HEK293T (cell line): ENCODE data around the gene HCN1.

ENCODE experiments used
- CTCF ChIA-PET: fragments of 350-600 bp; formaldehyde crosslinking; extraction: SDS; loops from one replicate; lab custom pipeline; 2021; ENCODE audit warnings: antibody characterized with exemption, inconsistent platforms; lab: Yijun Ruan, JAX
- POLR2A ChIA-PET: fragments of 350-600 bp; formaldehyde crosslinking; extraction: SDS; loops from one replicate; lab custom pipeline; 2020; ENCODE audit warnings: antibody characterized with exemption, inconsistent platforms; lab: Yijun Ruan, JAX
- DNase-seq: peaks from one replicate; pipeline ENCODE4 v3.0.0; 2012; ENCODE audit warnings: mixed read lengths; ENCODE audit errors: extremely low spot score
- ARNT ChIP-seq: fragments of 450-650 bp; IDR thresholded peaks from 2 replicates; pipeline ENCODE4 v1.6.1; 2017; ENCODE audit warnings: mild to moderate bottlenecking
- BHLHE40 ChIP-seq: fragments of 450-650 bp; IDR thresholded peaks from 2 replicates; pipeline ENCODE4 v1.6.1; 2016; ENCODE audit warnings: mild to moderate bottlenecking, moderate library complexity, borderline replicate concordance
- CTBP1 ChIP-seq: fragments of 450-650 bp; IDR thresholded peaks from 2 replicates; pipeline ENCODE4 v1.6.1; 2016; ENCODE audit warnings: borderline replicate concordance
- ELF4 ChIP-seq: fragments of 450-650 bp; IDR thresholded peaks from 2 replicates; pipeline ENCODE4 v1.6.1; 2017; ENCODE audit warnings: antibody characterized with exemption
- FOXA1 ChIP-seq: fragments of 450-650 bp; IDR thresholded peaks from 2 replicates; pipeline ENCODE4 v1.6.1; 2016; ENCODE audit warnings: mild to moderate bottlenecking
- FOXK2 ChIP-seq: fragments of 450-650 bp; IDR thresholded peaks from 2 replicates; pipeline ENCODE4 v1.6.1; 2016; ENCODE audit warnings: mild to moderate bottlenecking
- FOXM1 ChIP-seq: fragments of 450-650 bp; IDR thresholded peaks from 2 replicates; pipeline ENCODE4 v1.6.1; 2017; ENCODE audit warnings: mild to moderate bottlenecking, borderline replicate concordance
- HDGF ChIP-seq: fragments of 450-650 bp; IDR thresholded peaks from 2 replicates; pipeline ENCODE4 v1.6.1; 2017; ENCODE audit warnings: antibody characterized with exemption, borderline replicate concordance
- L3MBTL2 ChIP-seq: fragments of 450-650 bp; conservative IDR thresholded peaks from 2 replicates; pipeline ENCODE4 v1.6.1; 2016; ENCODE audit warnings: mild to moderate bottlenecking
- LEF1 ChIP-seq: fragments of 450-650 bp; IDR thresholded peaks from 2 replicates; pipeline ENCODE4 v1.6.1; 2017; ENCODE audit warnings: mild to moderate bottlenecking, borderline replicate concordance
- NFRKB ChIP-seq: fragments of 450-650 bp; IDR thresholded peaks from 2 replicates; pipeline ENCODE4 v1.6.1; 2016; ENCODE audit warnings: mild to moderate bottlenecking, moderate library complexity
- SP1 ChIP-seq: fragments of 450-650 bp; IDR thresholded peaks from 2 replicates; pipeline ENCODE4 v1.6.1; 2017
- SUZ12 ChIP-seq: fragments of 450-650 bp; IDR thresholded peaks from 2 replicates; pipeline ENCODE4 v1.6.1; 2016; ENCODE audit warnings: mild to moderate bottlenecking
- TARDBP ChIP-seq: fragments of 450-650 bp; IDR thresholded peaks from 2 replicates; pipeline ENCODE4 v1.6.1; 2016
- ZNF384 ChIP-seq: fragments of 450-650 bp; IDR thresholded peaks from 2 replicates; pipeline ENCODE4 v1.6.1; 2016
- TF ChIP-seq, protein P1 (sequence below): fragments of 450-650 bp; IDR thresholded peaks from 2 replicates; pipeline ENCODE4 v1.6.1; 2016

Gene HCN1

DNA sequence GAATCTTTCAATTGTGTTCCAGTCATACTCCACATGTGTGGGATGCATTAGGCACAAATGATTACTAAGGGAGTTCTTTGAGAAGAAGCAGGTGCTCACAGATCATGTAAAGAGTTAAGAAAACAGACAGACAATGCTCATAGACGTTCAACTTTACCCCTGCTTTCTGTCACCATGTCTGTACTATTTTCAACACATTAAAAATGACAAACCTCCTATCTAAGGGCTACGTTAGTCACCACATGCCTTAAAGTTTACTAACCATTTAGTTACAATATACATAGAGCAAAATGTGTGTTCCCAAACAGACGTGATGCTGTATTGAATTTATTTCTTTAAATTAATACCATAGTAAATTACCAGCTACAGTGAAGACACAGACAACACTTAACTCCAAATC lies 435.9 kb downstream of the HCN1 start:
- CTCF ChIA-PET, result no interaction called here
- POLR2A ChIA-PET, result no interaction called here
- no peak for TF ChIP-seq SUZ12
- TF ChIP-seq FOXM1, result no peak
- TF ChIP-seq FOXA1, result no peak
- TF ChIP-seq SP1, result no peak
- TF ChIP-seq TARDBP, result no peak
- no peak for TF ChIP-seq ARNT
- DNase-seq, result no peak

DNA sequence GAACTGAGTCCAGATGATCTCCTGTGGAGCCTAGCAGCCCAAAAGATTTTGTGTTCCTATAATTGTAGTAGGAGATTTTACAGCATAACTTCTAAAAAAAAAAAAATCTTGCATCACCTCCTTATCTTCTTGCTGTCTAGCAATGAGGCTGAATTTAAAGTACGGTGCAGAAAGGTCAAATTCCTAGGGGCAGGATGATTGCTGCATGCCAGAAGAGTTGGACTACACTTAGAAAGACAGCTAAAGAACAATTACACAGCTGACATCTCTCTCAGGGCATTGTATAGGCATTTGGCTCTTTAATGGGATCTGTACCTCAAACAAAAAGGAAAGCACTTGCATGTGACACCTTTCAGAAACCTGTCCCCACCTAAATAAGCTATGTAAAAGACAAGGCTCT lies 443.2 kb downstream of the HCN1 start:
- no peak for TF ChIP-seq SP1
- TF ChIP-seq TARDBP, result no peak
- TF ChIP-seq FOXM1, result no peak
- no peak for TF ChIP-seq CTBP1
- no peak for TF ChIP-seq FOXK2
- no peak for TF ChIP-seq LEF1
- TF ChIP-seq FOXA1, result no peak
- TF ChIP-seq L3MBTL2, result no peak
- TF ChIP-seq, protein P1, sequence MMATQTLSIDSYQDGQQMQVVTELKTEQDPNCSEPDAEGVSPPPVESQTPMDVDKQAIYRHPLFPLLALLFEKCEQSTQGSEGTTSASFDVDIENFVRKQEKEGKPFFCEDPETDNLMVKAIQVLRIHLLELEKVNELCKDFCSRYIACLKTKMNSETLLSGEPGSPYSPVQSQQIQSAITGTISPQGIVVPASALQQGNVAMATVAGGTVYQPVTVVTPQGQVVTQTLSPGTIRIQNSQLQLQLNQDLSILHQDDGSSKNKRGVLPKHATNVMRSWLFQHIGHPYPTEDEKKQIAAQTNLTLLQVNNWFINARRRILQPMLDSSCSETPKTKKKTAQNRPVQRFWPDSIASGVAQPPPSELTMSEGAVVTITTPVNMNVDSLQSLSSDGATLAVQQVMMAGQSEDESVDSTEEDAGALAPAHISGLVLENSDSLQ, result no peak
- TF ChIP-seq BHLHE40, result no peak
- TF ChIP-seq HDGF, result no peak
- no peak for TF ChIP-seq ZNF384
- no peak for TF ChIP-seq NFRKB
- no peak for TF ChIP-seq ELF4
- TF ChIP-seq SUZ12, result no peak
- no peak for TF ChIP-seq ARNT
- POLR2A ChIA-PET, result no interaction called here
- CTCF ChIA-PET, result no interaction called here
- no peak for DNase-seq

DNA sequence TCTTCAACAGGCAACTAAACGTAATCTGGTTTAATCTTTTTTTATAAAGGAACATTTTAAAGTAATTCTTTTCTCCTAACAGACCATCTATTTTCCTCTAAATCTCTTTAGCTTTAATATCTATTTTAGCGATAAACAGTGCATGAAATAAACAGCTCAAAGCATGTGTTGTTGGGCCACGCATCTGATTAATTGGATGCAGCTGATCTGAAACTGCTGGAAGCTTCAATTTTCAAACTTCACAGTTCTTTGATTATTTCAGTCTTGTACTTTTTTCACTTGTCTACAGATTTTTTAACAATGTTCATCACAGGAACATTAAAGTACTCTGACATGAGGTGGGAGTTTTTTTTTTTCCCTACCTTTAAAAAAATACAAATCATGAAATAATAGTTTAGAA lies 443.6 kb downstream of the HCN1 start:
- DNase-seq, result no peak
- CTCF ChIA-PET, result no interaction called here
- POLR2A ChIA-PET, result no interaction called here
- no peak for TF ChIP-seq L3MBTL2
- TF ChIP-seq FOXK2, result no peak
- TF ChIP-seq ZNF384, result no peak
- no peak for TF ChIP-seq NFRKB
- no peak for TF ChIP-seq ELF4
- TF ChIP-seq SUZ12, result no peak
- TF ChIP-seq HDGF, result no peak
- no peak for TF ChIP-seq FOXA1
- no peak for TF ChIP-seq SP1
- no peak for TF ChIP-seq BHLHE40
- no peak for TF ChIP-seq FOXM1
- no peak for TF ChIP-seq LEF1
- TF ChIP-seq CTBP1, result no peak

DNA sequence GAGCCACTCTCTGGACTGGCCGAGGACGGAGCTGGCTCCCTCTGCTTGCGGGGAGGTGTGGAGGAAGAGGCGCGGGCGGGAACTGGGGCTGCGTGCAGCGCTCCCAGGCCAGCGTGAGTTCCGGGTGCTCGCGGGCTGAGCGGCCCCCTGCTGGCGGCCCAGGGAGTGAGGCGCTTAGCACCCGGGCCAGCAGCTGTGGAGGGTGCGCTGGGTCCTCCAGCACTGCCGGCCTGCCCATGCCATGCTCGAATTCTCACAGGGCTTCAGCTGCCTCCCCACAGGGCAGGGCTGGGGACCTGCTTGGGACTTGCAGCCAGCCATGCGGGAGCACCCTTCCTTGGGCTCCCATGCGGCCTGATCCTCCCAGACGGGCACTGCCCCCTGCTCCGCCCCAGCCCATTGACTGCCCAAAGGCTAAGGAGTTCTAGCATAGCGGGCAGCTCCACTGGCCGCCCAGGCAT lies 470.6 kb downstream of the HCN1 start:
- TF ChIP-seq ZNF384 (no peak), LEF1 (no peak), L3MBTL2 (no peak), TARDBP (no peak), NFRKB (no peak), SP1 (no peak), FOXK2 (no peak), ELF4 (no peak), SUZ12 (no peak), ARNT (no peak), HDGF (no peak), BHLHE40 (no peak), CTBP1 (no peak), FOXM1 (no peak), FOXA1 (no peak)
- TF ChIP-seq, protein P1, result no peak
- CTCF ChIA-PET, result interaction anchor here (0.5 kb wide), 1 partner anchor 295 kb away, joined by 3 read pairs; no protein-coding TSS in a partner anchor
- POLR2A ChIA-PET, result no interaction called here
- no peak for DNase-seq

DNA sequence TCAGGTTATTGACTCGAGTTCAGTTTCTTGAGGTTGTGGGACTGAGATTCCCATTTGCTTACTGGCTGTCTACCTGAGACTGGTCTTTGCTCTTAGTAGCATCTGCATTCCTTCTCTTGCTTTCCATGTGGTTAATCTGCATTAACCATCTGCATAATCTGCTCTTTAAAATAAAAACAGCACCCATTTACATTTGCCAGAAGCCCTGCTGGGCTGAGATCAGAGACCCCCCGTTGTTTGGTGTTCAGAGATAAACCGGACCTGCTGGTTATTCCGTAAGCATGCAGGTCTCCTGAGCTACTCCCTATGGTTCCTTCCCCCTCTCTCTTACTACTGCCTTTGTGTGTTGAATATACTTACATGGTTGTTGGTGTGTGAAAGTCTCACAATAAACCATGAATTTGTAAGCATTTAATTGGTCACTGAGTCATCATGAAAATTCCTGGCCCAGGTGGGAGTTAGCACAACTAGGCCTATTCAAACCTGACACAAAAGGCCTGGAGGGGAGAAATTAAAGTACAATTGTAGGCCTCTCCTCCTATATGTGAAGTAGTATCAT lies 490.7 kb downstream of the HCN1 start:
- TF ChIP-seq SUZ12 (no peak), FOXA1 (no peak), TARDBP (no peak), FOXM1 (no peak), SP1 (no peak), FOXK2 (no peak), L3MBTL2 (no peak), CTBP1 (no peak)
- TF ChIP-seq, protein P1, result no peak
- DNase-seq, result no peak
- ChIA-PET CTCF (no interaction called here), POLR2A (no interaction called here)
